ENCODE data around the gene SLC6A3.

SLC6A3 gene

GRCh38 chr5:1445313-1445688, at the start of gene SLC6A3:
TSS of gene SLC6A3 (minus strand) at chr5:1445440. CDS start at chr5:1443197, 2,243 bp downstream.
- no peak for DNase-seq

- no peak for DNase-seq
Observed at GRCh38 chr5:1493941-1494340, 48.7 kb upstream of the SLC6A3 start.

- DNase-seq: no peak
Observed at GRCh38 chr5:1493413-1493812, 48.2 kb upstream of the SLC6A3 start.

- no peak for DNase-seq
Observed at GRCh38 chr5:1492757-1493156, 47.5 kb upstream of the SLC6A3 start.

GRCh38 chr5:1490376-1490775, 45.1 kb upstream of the SLC6A3 start:
- no peak for DNase-seq

- no peak for DNase-seq
Observed at GRCh38 chr5:1489754-1490153, 44.5 kb upstream of the SLC6A3 start.

- DNase-seq: peak; percentile 72
Observed at GRCh38 chr5:1488882-1489680, 43.8 kb upstream of the SLC6A3 start.

- DNase-seq: no peak
Observed at GRCh38 chr5:1487079-1487764, 42.0 kb upstream of the SLC6A3 start.

GRCh38 chr5:1486271-1486670, 41.0 kb upstream of the SLC6A3 start:
- DNase-seq: no peak

- no peak for DNase-seq
Observed at GRCh38 chr5:1485579-1486118, 40.4 kb upstream of the SLC6A3 start.

GRCh38 chr5:1484730-1485578, 39.7 kb upstream of the SLC6A3 start:
- no peak for DNase-seq

GRCh38 chr5:1483856-1484729, 38.9 kb upstream of the SLC6A3 start:
- DNase-seq: no peak

GRCh38 chr5:1483064-1483463, 37.8 kb upstream of the SLC6A3 start:
- no peak for DNase-seq

- DNase-seq: no peak
Observed at GRCh38 chr5:1481959-1482331, 36.7 kb upstream of the SLC6A3 start.

- DNase-seq: no peak
Observed at GRCh38 chr5:1481266-1481958, 36.2 kb upstream of the SLC6A3 start.

- DNase-seq: no peak
Observed at GRCh38 chr5:1480806-1481205, 35.6 kb upstream of the SLC6A3 start.

- DNase-seq: no peak
Observed at GRCh38 chr5:1480217-1480616, 35.0 kb upstream of the SLC6A3 start.

GRCh38 chr5:1479581-1480188, 34.4 kb upstream of the SLC6A3 start:
- peak; percentile 77 for DNase-seq

- no peak for DNase-seq
Observed at GRCh38 chr5:1479066-1479465, 33.8 kb upstream of the SLC6A3 start.

GRCh38 chr5:1478271-1479035, 33.2 kb upstream of the SLC6A3 start:
- no peak for DNase-seq

All from activated effector memory CD4-positive, alpha-beta T cell treated with anti-CD3 and anti-CD28 coated beads, Interleukin-2, amount 50 U/mL, for 16 hours (primary cell).